A549 (cell line): Measurements from ENCODE around the gene CNTN1.

Experiments
- CBX2 ChIP-seq: fragments of 200-600 bp; sonication (generic); IDR thresholded peaks from 2 replicates; pipeline ENCODE4 v1.6.1; 2016; ENCODE audit warnings: low read depth, mild to moderate bottlenecking, borderline replicate concordance
- CTCF ChIP-seq: fragments of >200 bp; sonication (Bioruptor Twin); formaldehyde crosslinking; IDR thresholded peaks from 3 replicates; pipeline ENCODE4 v1.5.1; 2016
- NFE2L2 ChIP-seq: fragments of 150-350 bp; conservative IDR thresholded peaks from 2 replicates; pipeline ENCODE4 v1.6.1; 2014; ENCODE audit warnings: low read length
- SMC3 ChIP-seq: fragments of >200 bp; sonication (Bioruptor Twin); formaldehyde crosslinking; IDR thresholded peaks from 3 replicates; pipeline ENCODE4 v1.6.1; 2018; ENCODE audit warnings: inconsistent platforms

GRCh38 chr12:41053046-41053445 lies 360.8 kb downstream of the CNTN1 start:
- TF ChIP-seq CBX2 (no peak), NFE2L2 (no peak), CTCF (no peak), SMC3 (no peak)
